H1 (cell line): ENCODE data around the gene GRIP1. TPM values are rescaled to one million over a fixed set of nuclear protein-coding genes. Genes with fewer than 3 reads are reported as not detected.

Experiments
- CTCF ChIA-PET: fragments of 300-600 bp; sonication (Branson Sonifier 250); formaldehyde crosslinking; loops from one replicate; lab custom pipeline; 2021; ENCODE audit not compliant: partially characterized antibody; lab: Charles Lee
- POLR2A ChIA-PET: fragments of 300-600 bp; sonication (Branson Sonifier 250); formaldehyde crosslinking; loops from one replicate; lab custom pipeline; 2021; ENCODE audit warnings: inconsistent platforms; ENCODE audit not compliant: partially characterized antibody; lab: Charles Lee
- DNase-seq, 2 experiments: peaks; one replicate each; pipeline versions ENCODE4 v3.0.0 to v3.0.0-alpha.2; 2010 to 2022; ENCODE audit warnings: low spot score in 2 of 2, low read depth in 1 of 2, mixed read lengths in 1 of 2
- FAIRE-seq: peaks from 2 replicates; lab custom pipeline; 2011; peaks lifted over from hg19 to GRCh38; lab: Jason Lieb, UNC
- H2AFZ ChIP-seq: 2 replicates; pipeline ENCODE4 v1.8.1; 2012; ENCODE audit warnings: low read length, inconsistent platforms
- H2AK5ac ChIP-seq: 2 replicates; pipeline ENCODE4 v1.6.1; 2013; ENCODE audit warnings: low read depth, low read length
- H2BK120ac ChIP-seq: replicated peaks from 2 replicates; pipeline ENCODE3; 2013; ENCODE audit warnings: low read depth, low read length, inconsistent platforms
- H2BK12ac ChIP-seq: 2 replicates; pipeline ENCODE4 v1.6.1; 2013; ENCODE audit warnings: low read depth, low read length
- H2BK15ac ChIP-seq: 2 replicates; pipeline ENCODE4 v1.6.1; 2013; ENCODE audit warnings: low read length
- H2BK20ac ChIP-seq: 2 replicates; pipeline ENCODE4 v1.6.1; 2013; ENCODE audit warnings: low read length
- H2BK5ac ChIP-seq: 2 replicates; pipeline ENCODE4 v1.6.1; 2013; ENCODE audit warnings: low read depth, low read length
- H3K14ac ChIP-seq: 2 replicates; pipeline ENCODE4 v1.6.1; 2013; ENCODE audit warnings: inconsistent platforms; ENCODE audit not compliant: insufficient read length
- H3K18ac ChIP-seq: 2 replicates; pipeline ENCODE4 v1.6.1; 2013; ENCODE audit warnings: low read length; ENCODE audit errors: extremely low read depth
- H3K23ac ChIP-seq: 2 replicates; pipeline ENCODE4 v1.6.1; 2013; ENCODE audit warnings: inconsistent platforms; ENCODE audit not compliant: insufficient read length
- H3K23me2 ChIP-seq: 2 replicates; pipeline ENCODE4 v1.6.1; 2013; ENCODE audit warnings: low read depth, low read length
- H3K27ac ChIP-seq: 2 replicates; pipeline ENCODE4 v1.6.1; 2011; ENCODE audit warnings: low read depth, low read length, inconsistent platforms
- H3K27me3 ChIP-seq, 4 experiments: replicated peaks in 1 of 4; 1 replicate in 1 of 4; 2 replicates in 3 of 4; pipeline versions ENCODE4 v1.6.1 to v1.8.1; 2011 to 2013; ENCODE audit warnings: low read length in 3 of 4, mild to moderate bottlenecking in 3 of 4, inconsistent platforms in 2 of 4, mixed read lengths in 2 of 4, moderate library complexity in 1 of 4; ENCODE audit not compliant: control insufficient read depth in 3 of 4, insufficient read depth in 3 of 4; ENCODE audit errors: extremely low read depth in 1 of 4
- H3K36me3 ChIP-seq, 4 experiments: 2 replicates each; pipeline versions ENCODE4 v1.6.1 to v1.8.1; 2011 to 2013; ENCODE audit warnings: mild to moderate bottlenecking in 4 of 4, low read length in 3 of 4, moderate library complexity in 2 of 4, control low read depth in 1 of 4, inconsistent platforms in 1 of 4; ENCODE audit not compliant: insufficient read depth in 4 of 4, control insufficient read depth in 2 of 4
- H3K4ac ChIP-seq: replicated peaks from 2 replicates; pipeline ENCODE3; 2013; ENCODE audit warnings: low read length, low read depth, mixed read lengths, inconsistent platforms; ENCODE audit not compliant: insufficient read length
- H3K4me1 ChIP-seq, 4 experiments: replicated peaks in 1 of 4; 1 replicate in 1 of 4; 2 replicates in 3 of 4; pipeline versions ENCODE4 v1.6.1 to v1.8.1; 2011 to 2013; ENCODE audit warnings: low read length in 3 of 4, inconsistent platforms in 2 of 4, mixed read lengths in 1 of 4; ENCODE audit not compliant: insufficient read depth in 4 of 4, control insufficient read depth in 3 of 4
- H3K4me2 ChIP-seq, 2 experiments: 2 replicates each; pipeline versions ENCODE4 v1.6.1 to v1.8.1; 2011 to 2013; ENCODE audit warnings: low read depth in 2 of 2, low read length in 2 of 2, control low read depth in 1 of 2, inconsistent platforms in 1 of 2, mild to moderate bottlenecking in 1 of 2; ENCODE audit not compliant: insufficient read depth in 1 of 2
- H3K4me3 ChIP-seq, 4 experiments: fragments of 200-600, 300-600 bp in 1 of 4; sonication (generic), shearing (Covaris generic), sonication (Bioruptor Twin) in 1 of 4; 2 replicates each; pipeline versions ENCODE4 v1.5.1 to v1.8.1; 2011 to 2016; ENCODE audit warnings: low read length in 4 of 4, low read depth in 3 of 4, control low read depth in 2 of 4, inconsistent platforms in 2 of 4, mild to moderate bottlenecking in 2 of 4, mixed read lengths in 1 of 4, moderate library complexity in 1 of 4; ENCODE audit not compliant: insufficient read depth in 2 of 4; ENCODE audit errors: extremely low read depth in 1 of 4
- H3K56ac ChIP-seq: replicated peaks from 2 replicates; pipeline ENCODE3; 2013; ENCODE audit warnings: low read depth, mild to moderate bottlenecking, mixed read lengths, low read length, inconsistent platforms; ENCODE audit not compliant: insufficient read length
- H3K79me1 ChIP-seq: 2 replicates; pipeline ENCODE4 v1.6.1; 2013; ENCODE audit warnings: low read depth, low read length, control low read depth
- H3K79me2 ChIP-seq, 2 experiments: 2 replicates each; pipeline versions ENCODE4 v1.6.1 to v1.8.1; 2012 to 2013; ENCODE audit warnings: low read length in 2 of 2, mild to moderate bottlenecking in 2 of 2, inconsistent platforms in 1 of 2; ENCODE audit not compliant: insufficient read depth in 2 of 2, control insufficient read depth in 1 of 2
- H3K9ac ChIP-seq, 4 experiments: replicated peaks in 1 of 4; 1 replicate in 1 of 4; 2 replicates in 3 of 4; pipeline versions ENCODE4 v1.6.1 to v1.8.1; 2011 to 2013; ENCODE audit warnings: low read depth in 3 of 4, low read length in 3 of 4, control low read depth in 2 of 4, mild to moderate bottlenecking in 2 of 4, moderate library complexity in 2 of 4, inconsistent platforms in 1 of 4; ENCODE audit errors: extremely low read depth in 1 of 4
- H3K9me3 ChIP-seq, 2 experiments: 2 replicates each; pipeline versions ENCODE4 v1.6.1 to v1.8.1; 2012 to 2013; ENCODE audit warnings: mild to moderate bottlenecking in 2 of 2, moderate library complexity in 2 of 2, control low read depth in 1 of 2, inconsistent platforms in 1 of 2, low read depth in 1 of 2, low read length in 1 of 2, mixed read lengths in 1 of 2; ENCODE audit not compliant: insufficient read depth in 2 of 2
- H4K20me1 ChIP-seq, 2 experiments: replicated peaks in 1 of 2; 2 replicates each; pipeline versions ENCODE3 to v1.8.1; 2011 to 2013; ENCODE audit warnings: inconsistent platforms in 2 of 2, low read length in 2 of 2, mild to moderate bottlenecking in 1 of 2; ENCODE audit not compliant: insufficient read depth in 2 of 2, control insufficient read depth in 1 of 2
- H4K5ac ChIP-seq: 2 replicates; pipeline ENCODE4 v1.6.1; 2013; ENCODE audit warnings: low read length, low read depth, mixed read lengths, inconsistent platforms; ENCODE audit not compliant: insufficient read length
- H4K8ac ChIP-seq: 2 replicates; pipeline ENCODE4 v1.8.0; 2013; ENCODE audit warnings: mild to moderate bottlenecking, moderate library complexity, low read length, inconsistent platforms; ENCODE audit not compliant: insufficient read depth; ENCODE audit errors: extremely low read depth
- H4K91ac ChIP-seq: replicated peaks from 2 replicates; pipeline ENCODE3; 2013; ENCODE audit warnings: low read length, mixed read lengths, inconsistent platforms; ENCODE audit not compliant: insufficient read length
- polyA plus RNA-seq, 7 experiments: library from polyadenylated mRNA; depleted of rRNA in 3 of 7; stranded (reverse) in 5 of 7; unstranded in 2 of 7; fragments of >200 nt in 5 of 7; fragments of 200-250 nt in 2 of 7; gene quantifications; 1 replicate in 5 of 7; 2 replicates in 1 of 7; 4 replicates in 1 of 7; pipeline versions ENCODE4 v1.2.1 to v1.2.3, GENCODE V29; 2011 to 2013; ENCODE audit warnings: missing spikeins in 2 of 7, mixed read lengths in 2 of 7
- total RNA-seq: library from RNA; stranded (reverse); fragmentation: NEBNext Ultra II Directional; extraction: Animal tissue kit (Norgen Biotek cat#: 25700); gene quantifications from 2 replicates; pipeline ENCODE4 v1.2.1, GENCODE V29; 2021
- TF ChIP-seq, protein P1 (sequence below), 3 experiments: IDR thresholded peaks; 1 replicate in 2 of 3; 2 replicates in 1 of 3; pipeline versions ENCODE4 v1.5.1 to v1.6.1; 2011; ENCODE audit warnings: low read length in 3 of 3, mild to moderate bottlenecking in 3 of 3, inconsistent platforms in 2 of 3, low read depth in 1 of 3, moderate library complexity in 1 of 3; ENCODE audit not compliant: insufficient read depth in 1 of 3; ENCODE audit errors: control extremely low read depth in 1 of 3

GRIP1 gene
- total and polyA plus RNA-seq, 2 of the 8 experiments (the other 6 are each of a cell fraction or from before 2014, with no cell fraction given): 4.5 to 27.3 TPM

DNA sequence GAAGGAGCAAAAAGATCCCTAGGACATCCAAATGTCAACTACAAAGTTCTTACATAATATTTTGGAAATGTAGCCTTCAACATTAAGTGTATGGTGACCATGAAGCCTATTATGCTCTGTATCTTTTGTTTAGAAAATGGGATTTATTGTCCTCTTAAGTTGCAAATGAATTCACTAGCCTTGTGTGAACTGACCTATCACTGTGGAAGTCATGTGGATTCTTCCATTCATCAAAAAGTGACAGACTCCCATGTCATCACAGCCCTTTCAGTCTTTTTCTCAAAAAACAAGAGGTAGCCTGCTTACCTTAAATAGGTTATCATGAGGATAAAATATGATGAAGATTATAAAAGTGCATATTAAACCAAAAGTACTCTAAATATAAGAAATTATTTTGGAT is 179.9 kb downstream of the GRIP1 start:
- no peak overlapping the region for H2BK15ac ChIP-seq
- H3K27ac ChIP-seq: no peak overlapping the region
- no peak overlapping the region; a peak in 1 of 4 replicates for H3K4me2 ChIP-seq
- H3K4ac ChIP-seq: no peak overlapping the region
- no peak overlapping the region for H2AFZ ChIP-seq
- no peaks in the 10 kb centered on the region for H3K27me3 ChIP-seq
- DNase-seq (no peak), FAIRE-seq (no peak)
- peak overlapping the region; percentile 37 for H4K91ac ChIP-seq
- H3K9ac ChIP-seq: no peak overlapping the region
- H4K5ac ChIP-seq: no peak overlapping the region
- TF ChIP-seq, protein P1, sequence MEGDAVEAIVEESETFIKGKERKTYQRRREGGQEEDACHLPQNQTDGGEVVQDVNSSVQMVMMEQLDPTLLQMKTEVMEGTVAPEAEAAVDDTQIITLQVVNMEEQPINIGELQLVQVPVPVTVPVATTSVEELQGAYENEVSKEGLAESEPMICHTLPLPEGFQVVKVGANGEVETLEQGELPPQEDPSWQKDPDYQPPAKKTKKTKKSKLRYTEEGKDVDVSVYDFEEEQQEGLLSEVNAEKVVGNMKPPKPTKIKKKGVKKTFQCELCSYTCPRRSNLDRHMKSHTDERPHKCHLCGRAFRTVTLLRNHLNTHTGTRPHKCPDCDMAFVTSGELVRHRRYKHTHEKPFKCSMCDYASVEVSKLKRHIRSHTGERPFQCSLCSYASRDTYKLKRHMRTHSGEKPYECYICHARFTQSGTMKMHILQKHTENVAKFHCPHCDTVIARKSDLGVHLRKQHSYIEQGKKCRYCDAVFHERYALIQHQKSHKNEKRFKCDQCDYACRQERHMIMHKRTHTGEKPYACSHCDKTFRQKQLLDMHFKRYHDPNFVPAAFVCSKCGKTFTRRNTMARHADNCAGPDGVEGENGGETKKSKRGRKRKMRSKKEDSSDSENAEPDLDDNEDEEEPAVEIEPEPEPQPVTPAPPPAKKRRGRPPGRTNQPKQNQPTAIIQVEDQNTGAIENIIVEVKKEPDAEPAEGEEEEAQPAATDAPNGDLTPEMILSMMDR (IDR thresholded peaks at IDR 0.05; ENCODE audit: control extremely low read depth in 1 of 3, insufficient read depth in 1 of 3, low read depth in 1 of 3, low read length in 3 of 3): no peak
- H2BK12ac ChIP-seq: no peak overlapping the region
- ChIA-PET POLR2A (no interaction called here), CTCF (no interaction called here)
- H3K36me3 ChIP-seq: no peaks in the 10 kb centered on the region
- peak overlapping the region; percentile 18; the same call in 1 of the 2 replicates for H2BK5ac ChIP-seq
- H2AK5ac ChIP-seq: no peak overlapping the region
- H3K9me3 ChIP-seq: no peaks in the 10 kb centered on the region
- H4K8ac ChIP-seq: no peak overlapping the region
- no peak overlapping the region for H3K14ac ChIP-seq
- peaks cover 4 to 22% (median 16%) of the 10 kb centered on the region in 4 experiments for H3K4me1 ChIP-seq
- no peaks in the 10 kb centered on the region for H3K23me2 ChIP-seq
- H3K56ac ChIP-seq: no peak overlapping the region
- peak overlapping the region; percentile 55 for H2BK120ac ChIP-seq
- H2BK20ac ChIP-seq: no peak overlapping the region
- H3K23ac ChIP-seq: no peak overlapping the region
- no peak overlapping the region for H3K4me3 ChIP-seq
- no peak overlapping the region for H3K18ac ChIP-seq
- no peaks in the 10 kb centered on the region for H3K79me1 ChIP-seq
- no peaks in the 10 kb centered on the region for H4K20me1 ChIP-seq
- no peaks in the 10 kb centered on the region for H3K79me2 ChIP-seq
